Ovary (tissue), 3 donors: ENCODE data around the gene TNNC1.

Experiments used
- CTCF ChIP-seq, 3 donors: fragments of 450-650 bp in 2 of 3; fragments of 200-600 bp in 1 of 3; IDR thresholded peaks; one replicate each; pipeline versions ENCODE4 v1.5.1 to v1.8.0; 2016 to 2022; ENCODE audit warnings: antibody characterized with exemption in 3 of 3, mild to moderate bottlenecking in 1 of 3
- POLR2A ChIP-seq: fragments of 450-650 bp; IDR thresholded peaks from one replicate; pipeline ENCODE4 v1.6.1; 2017; ENCODE audit warnings: antibody characterized with exemption, mild to moderate bottlenecking, moderate library complexity
- donor health status: DM: no; HTN: no; CAD: no.

- TF ChIP-seq CTCF (IDR thresholded peaks at IDR 0.05) (no peak), POLR2A (no peak)
These were observed 553 bp upstream of the TNNC1 start for GRCh38 chr3:52454250-52454937.
